Stimulated activated CD4-positive, alpha-beta T cell treated with anti-CD3 and anti-CD28 coated beads, Interleukin-4, amount 100 ng/mL, for 4 hours (primary cell): Measurements from ENCODE around the gene MFF.
A peak's percentile ranks its signal among the peaks of the same experiment; 100 is the strongest.
"Not testable (repeated sequence)": the region's sequence is repeated elsewhere in the genome, so short reads cannot be mapped to it uniquely, and the experiment has no call there.

Source experiments
- DNase-seq, 2 experiments: peaks; one replicate each; pipeline ENCODE4 v3.0.0-alpha.2; 2020

Gene MFF

DNA sequence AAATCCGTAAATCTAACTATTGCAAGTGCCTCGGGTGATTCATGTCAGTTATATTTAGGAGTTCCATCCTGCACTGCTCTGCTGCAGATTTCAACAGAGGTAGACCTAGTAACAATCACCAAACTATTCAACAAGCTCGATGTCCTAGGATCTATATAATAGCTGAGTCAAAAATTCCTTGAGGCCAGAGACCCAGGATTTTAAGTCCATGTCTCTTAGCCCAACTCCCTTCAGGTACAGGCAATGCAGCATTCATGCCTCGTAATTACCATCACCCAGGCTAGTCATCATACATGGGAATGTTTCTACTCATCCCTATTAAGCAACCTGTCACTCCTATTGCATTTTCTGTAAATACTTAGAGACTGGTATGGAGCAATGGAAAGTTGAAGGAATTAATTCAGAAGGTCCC, 53.3 kb downstream of the MFF start:
- DNase-seq = no peak

DNA sequence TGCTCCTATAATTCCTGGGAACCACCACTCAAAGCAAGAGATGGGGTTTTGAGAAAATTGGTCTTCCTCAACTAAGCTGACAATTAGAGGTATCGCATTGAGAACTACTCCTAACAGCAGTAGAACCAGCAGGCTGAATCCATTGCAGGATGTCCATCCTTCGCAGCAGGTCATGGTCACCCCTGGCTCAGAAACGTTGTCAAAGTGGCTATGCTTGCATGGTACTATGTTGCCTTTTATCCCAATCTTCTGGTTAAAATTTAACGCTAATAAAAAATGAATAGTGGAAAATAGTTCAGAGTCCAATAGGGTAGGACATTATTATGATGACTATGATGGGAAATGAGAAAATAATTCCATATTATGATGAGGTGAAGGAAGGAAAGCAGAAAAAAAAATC, 54.0 kb downstream of the MFF start, which contains the start of gene TM4SF20:
Gene TM4SF20, minus strand, starts transcription at position 212 of the 400 bp plus-strand sequence. Its CDS starts 38 bp downstream, at position 174.
- no peak for DNase-seq

DNA sequence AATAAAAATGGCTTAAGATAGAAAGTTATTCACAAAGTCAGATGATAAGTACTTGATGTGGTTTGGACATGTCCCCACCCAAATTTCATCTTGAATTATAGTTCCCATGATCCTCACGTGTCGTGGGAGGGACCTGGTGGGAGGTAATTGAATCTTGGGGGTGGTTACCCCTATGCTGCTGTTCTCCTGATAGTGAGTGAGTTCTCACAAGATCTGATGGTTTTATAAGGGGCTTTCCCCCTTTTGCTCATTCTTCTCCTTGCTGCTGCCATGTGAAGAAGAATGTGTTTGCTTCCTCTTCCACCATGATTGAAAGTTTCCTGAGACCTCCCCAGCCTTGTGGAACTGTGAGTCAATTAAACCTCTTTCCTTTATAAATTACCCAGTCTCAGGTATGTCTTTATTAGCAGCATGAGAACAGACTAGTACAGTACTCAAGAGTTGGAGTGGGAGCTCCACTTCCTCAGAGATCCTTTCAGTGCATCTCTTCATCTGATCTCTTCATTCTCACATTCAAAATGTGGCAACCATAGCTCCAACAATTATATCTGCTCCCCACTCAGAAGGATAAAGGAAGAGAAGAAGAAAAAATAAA, 57.3 kb downstream of the MFF start:
- peak in 1 of 2 experiments; percentile 61 for DNase-seq

DNA sequence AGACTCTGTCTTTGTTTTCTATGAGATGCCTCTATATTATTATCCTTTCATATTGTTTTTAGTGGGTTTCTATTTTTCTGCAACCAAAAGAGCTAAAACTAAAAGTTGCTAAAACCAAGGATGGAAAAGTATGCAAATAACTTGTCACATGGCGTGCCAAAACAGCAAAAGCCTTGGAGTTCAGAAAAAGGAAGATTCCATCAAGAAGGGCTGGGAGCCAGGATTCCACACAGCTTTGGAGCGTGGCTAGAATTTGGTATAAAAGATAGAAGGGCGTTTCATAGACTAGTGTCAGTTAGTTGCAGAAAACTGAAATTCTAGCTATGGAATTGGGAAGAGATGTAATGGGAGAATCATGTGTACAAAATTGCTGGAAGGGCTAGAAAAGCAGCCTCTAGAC, 58.6 kb downstream of the MFF start:
- DNase-seq = no peak

DNA sequence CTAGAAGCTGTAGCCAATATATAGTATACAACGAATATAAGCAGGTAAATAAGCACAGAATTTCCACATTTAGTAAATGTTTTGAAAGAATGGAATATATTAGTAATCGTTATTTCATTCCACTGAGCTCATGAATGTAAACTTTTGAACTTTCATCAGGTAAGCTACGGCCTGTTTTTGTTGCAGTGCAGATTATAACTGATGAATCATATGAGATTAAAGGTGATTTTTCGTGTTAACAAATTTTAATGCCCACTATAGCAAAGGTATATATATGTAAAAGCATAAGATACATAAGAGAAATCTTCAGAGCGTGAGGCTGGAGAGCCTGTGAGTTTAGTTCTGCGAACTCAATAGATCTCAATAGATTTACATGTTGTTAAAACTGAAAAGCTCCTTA, 61.6 kb downstream of the MFF start:
- no peak for DNase-seq

DNA sequence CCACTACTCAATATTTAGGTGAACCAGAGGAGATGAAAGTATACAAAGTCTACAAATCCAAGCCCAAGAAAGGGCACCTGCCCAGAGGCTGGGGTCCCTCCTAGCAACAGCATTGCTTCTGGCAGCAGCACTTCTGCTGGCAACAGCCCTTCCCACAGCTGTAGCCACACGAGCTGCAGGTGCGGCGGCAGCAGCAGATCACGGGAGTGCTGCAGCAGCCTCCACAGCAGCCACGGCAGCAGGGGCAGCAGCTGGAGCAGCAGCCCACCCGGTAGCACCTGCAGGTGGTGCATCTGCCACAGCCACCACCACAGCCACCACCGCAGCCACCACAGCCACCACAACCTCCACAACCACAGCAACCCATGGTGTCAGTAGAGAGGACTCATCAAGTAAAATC, 62.5 kb downstream of the MFF start, which contains the start of gene SCYGR1:
Gene SCYGR1, minus strand, starts transcription at position 367 of the 400 bp plus-strand sequence. Its CDS starts 0 bp downstream, at position 367.
- DNase-seq = not testable (repeated sequence)

DNA sequence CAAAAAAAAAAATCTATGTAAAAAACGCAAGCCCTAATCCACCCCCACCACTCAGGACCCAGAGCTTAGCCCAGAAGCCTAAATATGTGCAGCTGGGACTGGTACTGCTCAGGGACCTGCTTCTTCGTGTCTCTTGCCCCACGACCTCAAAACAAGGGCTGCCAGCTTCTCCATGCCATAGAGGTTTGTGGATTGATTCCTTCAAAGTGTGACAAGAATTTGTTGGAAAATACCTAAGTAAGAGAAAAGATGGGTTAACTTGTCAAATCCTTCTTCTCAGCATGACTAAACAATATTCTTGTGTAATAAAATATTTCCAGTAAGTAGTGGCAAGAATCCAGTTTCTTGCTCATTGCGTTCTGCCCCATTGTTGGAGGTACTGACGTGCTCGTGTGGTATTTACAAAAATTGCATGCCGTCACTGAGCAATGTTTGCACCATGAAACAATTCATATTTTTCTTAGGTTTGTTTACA, 63.5 kb downstream of the MFF start:
- no peak for DNase-seq

DNA sequence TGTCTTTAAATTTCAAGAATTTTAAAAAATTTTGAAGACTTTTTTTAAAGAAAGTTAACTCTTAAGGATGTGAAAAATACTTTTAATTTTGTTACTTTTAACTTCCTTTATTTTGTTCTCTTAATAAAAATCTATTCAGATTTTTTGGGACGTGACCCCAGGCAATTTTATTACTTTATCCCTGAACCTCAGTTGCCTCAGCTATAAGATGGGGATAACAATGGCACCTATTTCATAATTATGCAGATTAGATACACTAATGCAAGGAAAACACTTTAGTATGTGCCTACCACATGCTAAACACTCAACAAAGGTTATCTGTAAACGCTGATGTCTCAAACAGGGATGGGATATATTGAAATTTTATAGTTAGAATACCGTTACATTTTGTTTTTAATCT, 64.2 kb downstream of the MFF start:
- DNase-seq = no peak

DNA sequence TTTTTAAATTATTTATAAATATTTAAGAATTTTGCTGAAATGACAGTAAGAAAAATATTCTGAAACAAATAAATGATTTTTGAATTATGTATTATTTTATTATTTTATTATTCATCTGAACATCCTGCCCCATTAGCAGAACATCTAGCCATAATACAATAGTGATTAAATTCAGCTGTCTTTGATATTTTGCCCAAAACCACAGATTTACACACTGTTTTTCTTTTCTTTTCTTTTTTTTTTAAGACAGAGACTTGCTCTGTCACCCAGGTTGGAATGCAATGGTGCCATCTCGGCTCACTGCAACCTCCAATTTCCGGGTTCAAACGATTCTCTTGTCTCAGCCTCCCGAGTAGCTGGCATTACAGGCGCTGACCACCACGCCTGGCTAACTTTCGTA, 64.6 kb downstream of the MFF start:
- no peak for DNase-seq

DNA sequence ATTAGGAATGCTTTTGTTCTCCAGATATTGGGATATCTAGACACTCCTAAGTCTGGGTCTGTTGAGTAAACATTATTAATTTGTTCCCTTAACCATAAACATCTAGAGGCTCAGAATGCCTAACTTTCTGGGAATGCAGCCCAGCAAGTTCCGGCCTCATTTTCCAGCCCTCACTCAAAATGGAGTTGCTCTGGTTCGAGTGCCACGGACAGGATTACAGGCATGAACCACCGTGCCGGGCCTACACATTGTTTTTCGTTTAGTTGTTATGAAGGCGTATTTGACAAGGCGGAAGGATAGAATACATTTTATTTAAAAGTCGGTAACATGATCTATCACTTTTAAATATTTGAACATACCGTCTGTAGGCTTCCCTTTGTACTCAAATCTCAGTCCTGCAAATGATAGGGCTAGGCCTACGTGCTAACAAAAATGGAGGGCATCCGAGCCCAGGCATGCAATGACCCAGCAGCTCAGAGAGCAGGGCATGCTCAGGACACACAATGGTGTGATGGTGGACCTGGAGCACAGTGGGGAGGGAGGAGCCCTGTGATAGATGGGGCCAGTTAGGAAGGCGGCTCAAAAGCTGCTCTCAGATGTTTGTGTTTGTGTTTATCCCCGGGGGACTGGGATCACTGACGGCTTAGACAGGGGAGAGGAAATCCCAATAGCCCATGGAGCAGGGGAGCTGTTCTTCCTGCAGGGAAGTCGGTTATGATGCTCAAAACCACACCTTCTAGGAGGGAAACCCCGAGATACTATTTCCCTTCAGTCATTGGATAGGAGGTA, 65.6 kb downstream of the MFF start:
- DNase-seq = no peak

DNA sequence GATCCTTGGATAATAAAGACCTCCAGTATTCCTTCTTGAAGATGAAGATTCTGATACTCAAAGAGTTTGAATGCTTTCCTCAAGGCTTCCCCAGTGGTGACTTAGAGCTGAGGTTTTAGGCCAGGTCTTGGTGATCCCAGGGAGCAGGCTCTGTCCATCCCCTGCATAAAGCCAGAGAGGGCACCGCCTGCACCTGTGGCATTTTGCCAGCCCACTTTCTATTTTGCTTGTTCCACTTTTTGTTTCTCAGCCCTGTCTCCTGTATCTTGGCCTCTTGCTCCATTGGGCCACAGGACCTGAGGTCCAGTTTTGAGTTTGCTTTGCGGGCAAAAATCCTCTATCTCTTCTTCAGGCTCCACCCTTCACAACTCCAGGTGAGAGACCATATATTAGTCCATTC, 69.3 kb downstream of the MFF start:
- no peak for DNase-seq

DNA sequence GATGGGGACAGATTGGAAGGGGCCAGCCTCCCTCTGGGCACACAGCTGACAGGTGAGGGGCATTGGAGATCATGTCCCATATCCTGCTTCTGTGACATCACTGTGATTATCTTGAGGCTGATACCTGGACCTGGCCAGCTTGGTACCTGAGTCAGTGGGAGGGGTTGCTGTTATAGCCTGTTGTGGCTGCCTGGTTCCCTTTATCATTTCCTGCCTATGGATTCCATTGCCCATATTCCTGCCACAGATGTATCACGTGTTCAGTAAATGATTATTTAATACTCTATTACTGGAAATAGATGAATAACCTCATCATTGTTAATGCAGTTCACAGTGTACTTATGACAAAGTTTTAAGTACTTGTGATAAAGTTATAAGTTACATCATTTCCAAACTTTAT, 70.5 kb downstream of the MFF start:
- no peak for DNase-seq

DNA sequence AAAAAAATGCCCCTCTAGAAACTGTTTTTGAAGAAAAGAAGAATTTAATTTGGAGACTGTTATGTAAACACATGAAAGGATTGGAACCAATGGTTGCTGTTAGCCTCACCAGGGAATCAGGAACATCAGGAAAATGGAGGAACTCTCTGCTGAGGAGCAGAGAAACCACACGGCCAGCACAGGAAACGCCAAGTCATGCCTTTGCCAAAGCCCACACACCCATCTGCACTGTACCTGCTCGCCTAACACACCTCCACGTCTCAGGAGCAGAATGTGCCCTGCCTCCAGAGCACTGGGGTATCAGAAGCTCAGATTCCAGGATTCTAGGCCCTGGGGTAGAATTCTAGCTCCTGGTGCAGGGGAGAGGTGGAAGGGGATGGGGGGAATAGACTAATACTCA, 72.5 kb downstream of the MFF start:
- no peak for DNase-seq

DNA sequence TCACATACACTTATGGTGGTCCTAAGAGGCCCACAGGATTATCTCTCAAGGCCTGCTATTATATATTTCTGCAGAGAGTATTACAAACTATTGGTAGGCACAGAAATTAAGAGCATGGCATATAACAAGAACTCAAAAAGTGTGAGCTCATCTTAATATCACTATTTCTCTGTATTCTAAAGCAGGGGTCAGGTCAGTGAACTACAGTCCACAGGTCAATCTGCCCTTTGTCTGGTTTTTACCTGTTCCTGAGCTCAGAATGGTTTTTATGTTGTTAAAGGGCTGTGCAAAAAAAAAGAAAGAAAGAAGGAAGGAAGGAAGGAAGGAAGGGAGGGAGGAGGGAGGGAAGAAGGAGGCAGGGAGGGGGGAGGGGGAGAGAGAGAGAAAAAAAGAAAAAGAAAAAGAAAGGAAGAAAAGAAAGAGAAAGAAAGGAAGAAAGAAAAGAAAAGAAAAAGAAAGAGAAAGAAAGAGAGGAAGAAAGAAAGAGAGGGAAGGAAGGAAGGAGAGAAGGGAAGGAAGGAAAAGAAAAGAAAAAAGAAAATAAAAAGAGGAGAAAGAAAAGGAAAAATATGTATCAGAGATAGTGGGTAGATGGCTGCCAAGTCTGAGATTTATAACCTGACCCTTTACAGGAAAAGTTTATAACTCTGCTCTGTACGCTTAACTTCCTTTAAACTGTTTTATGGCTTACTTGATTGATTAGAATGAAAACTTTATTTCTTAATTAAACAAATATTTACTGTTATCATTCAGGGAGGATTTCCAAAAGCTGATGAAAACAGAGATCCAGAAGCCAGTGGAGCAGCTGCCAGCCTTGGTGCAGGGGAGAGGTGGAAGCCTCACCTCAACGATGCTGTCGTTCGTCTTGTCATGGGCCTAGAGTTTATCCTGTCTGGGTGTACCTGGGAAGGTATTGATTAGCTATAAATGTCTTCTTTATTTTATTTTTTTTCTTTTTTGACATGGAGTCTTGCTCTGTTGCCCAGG, 73.9 kb downstream of the MFF start:
- DNase-seq = no peak

DNA sequence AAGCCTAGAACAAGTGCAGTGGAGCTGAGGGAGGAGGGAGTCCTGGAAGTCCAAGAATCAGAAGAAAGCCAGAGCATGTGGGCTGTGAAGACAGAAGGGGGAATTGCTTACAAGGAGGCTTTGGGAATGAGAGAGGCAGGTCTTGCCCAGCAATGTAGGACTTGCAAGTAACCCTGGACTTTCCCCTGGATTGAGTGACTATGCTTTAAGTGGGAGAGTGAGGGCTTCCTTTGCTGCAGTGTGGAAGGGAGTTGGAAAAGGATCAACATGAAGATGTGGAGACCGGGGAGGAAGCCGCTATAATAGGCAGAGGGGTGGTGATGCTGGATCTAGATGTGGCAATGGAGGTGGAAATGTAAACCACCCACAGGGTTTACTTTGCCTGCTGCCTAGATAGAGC, 76.5 kb downstream of the MFF start:
- DNase-seq = no peak

DNA sequence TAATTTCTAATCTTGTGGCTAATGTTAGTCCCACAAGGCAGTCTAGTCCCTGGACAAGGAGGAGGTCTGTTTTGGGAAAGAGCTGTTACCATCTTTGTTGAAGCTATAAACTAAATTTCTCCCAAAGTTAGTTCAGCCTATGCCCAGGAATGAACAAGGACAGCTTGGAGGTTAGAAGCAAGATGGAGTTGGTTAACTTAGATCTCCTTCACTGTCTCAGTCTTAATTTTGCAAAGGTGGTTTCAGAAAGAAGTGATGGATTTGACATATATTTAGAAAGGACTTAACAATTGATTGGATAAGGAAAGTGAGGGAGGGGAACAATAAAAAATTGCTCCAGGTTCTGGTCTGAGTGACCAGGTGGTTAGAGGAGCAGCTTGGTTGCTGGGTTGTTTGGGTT, 77.3 kb downstream of the MFF start:
- DNase-seq = no peak

DNA sequence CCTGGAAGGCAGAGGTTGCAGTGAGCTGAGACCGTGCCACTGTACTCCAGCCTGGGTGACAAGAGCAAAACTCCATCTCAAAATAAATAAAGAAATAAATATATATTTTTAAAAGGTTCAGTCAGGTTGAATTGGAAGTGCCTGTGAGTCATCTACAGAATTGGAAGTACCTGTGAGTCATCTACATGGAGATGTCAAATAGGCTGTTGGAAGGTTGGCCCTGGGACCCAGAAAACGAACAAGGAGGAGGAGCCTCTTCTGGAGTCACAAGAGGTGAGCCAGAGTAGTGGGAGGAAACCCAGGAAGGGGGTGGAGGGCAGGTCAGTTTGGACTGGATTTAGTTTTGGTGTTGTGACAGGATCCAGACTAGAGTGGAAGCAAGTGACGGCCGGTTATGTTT, 77.9 kb downstream of the MFF start:
- DNase-seq = no peak

DNA sequence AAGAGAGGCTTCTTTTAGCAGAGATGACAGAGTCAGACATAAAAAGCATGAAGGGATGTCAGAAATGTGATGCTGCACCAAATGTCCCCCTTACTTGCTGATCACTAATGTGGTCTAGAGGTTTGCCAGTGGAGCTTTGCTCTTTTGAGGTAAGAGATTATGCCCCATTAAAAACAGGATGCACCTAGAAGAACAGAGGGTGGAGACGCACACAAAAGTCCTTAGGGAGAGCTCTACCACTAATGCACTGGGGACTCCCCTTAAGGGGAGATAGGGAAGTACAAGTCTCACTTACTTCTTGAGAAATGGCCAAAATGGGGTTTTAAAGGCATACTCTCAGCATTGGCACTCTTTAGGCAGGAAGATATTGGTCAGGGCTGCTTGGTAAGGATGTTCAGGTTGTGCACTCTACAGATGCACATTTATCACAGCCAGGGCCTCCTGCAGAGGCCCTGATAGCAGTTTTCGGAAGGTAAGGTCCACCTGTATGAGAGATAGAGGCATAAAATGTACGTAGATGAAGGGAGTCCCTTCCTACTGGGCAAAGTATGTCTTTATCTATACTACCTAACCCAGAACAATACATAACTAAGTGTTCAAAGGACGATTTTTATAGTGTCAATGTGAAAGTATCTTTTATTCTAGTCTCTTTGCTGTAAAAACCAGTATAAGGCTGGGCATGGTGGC, 79.7 kb downstream of the MFF start:
- DNase-seq = no peak

DNA sequence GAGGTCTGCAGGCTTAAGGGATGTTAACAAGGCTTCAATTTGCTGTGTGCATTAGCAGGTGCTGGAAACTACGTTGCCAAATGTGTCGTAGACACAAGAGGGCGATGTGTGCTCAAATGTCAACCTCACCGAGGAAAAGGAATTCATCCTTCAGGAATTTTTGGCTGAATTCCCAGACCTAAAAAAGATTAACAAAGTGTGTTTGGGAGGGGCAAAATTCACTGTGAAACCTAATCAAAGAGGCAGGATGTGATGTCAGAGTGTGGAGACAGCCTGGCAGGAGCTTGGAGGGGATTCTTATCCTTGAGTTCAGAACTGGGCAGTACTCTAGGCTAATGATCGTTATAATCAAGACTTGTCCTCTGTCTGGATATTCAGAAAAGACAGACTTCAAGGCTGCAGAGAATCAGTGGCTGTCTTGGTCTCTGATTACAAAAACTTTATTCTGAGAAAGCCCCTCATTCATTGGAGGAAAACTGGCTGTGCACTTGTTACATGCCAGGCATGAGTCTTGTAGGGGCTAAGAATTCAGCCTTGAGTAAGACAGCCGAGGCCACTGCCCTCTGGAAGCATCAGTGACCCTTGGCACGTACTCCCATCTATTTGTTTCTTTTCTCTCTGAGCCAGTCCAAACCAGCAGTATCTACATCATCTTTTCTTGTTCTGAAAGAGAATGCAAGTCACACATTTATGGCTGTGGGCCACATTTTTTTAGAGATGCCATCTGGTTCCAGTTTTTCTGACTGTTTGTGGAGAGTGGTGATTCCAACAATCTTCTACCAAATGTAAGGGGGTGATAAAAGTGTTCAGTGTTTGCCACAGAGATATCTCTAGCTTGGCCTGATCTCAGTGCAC, 81.4 kb downstream of the MFF start:
- no peak for DNase-seq
